Measurements from ENCODE around the gene PITPNM3.

DNA sequence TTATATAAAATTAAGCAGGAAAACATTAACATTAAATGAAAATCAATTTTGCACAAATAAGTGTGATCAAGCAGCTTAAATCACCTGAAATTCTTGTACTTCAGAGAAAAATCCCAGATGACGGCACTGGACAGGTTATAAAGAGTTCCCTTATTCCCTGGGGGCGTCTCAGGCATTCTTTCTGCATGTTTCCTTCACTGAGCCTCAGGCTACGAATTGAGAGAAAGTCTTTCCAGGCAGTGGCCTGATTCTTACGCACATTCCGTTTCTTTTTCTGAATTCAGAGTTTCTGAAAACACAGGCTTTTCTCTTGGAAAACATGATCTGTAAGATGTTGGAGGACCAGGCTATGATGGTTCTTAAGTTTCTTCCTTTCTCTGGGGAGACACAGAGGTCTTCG, 22.1 kb upstream of the PITPNM3 start:
- TF ChIP-seq, protein P1, sequence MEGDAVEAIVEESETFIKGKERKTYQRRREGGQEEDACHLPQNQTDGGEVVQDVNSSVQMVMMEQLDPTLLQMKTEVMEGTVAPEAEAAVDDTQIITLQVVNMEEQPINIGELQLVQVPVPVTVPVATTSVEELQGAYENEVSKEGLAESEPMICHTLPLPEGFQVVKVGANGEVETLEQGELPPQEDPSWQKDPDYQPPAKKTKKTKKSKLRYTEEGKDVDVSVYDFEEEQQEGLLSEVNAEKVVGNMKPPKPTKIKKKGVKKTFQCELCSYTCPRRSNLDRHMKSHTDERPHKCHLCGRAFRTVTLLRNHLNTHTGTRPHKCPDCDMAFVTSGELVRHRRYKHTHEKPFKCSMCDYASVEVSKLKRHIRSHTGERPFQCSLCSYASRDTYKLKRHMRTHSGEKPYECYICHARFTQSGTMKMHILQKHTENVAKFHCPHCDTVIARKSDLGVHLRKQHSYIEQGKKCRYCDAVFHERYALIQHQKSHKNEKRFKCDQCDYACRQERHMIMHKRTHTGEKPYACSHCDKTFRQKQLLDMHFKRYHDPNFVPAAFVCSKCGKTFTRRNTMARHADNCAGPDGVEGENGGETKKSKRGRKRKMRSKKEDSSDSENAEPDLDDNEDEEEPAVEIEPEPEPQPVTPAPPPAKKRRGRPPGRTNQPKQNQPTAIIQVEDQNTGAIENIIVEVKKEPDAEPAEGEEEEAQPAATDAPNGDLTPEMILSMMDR (IDR thresholded peaks at IDR 0.05) = no peak
- TF ChIP-seq POLR2A (IDR thresholded peaks at IDR 0.05) = no peak
